BE2C (cell line): ENCODE results near the gene CPNE1.

ENCODE experiments used
- DNase-seq: peaks from one replicate; pipeline ENCODE4 v3.0.0-alpha.2; 2020
- H3K27me3 ChIP-seq: fragments of 250-450 bp; sonication (Bioruptor Pico); 2 replicates; pipeline ENCODE4 v1.5.1; 2020; ENCODE audit warnings: mild to moderate bottlenecking
- H3K36me3 ChIP-seq: fragments of 250-450 bp; sonication (Bioruptor Pico); 2 replicates; pipeline ENCODE4 v1.5.1; 2020; ENCODE audit warnings: mild to moderate bottlenecking
- H3K4me1 ChIP-seq: fragments of 250-450 bp; sonication (Bioruptor Pico); 2 replicates; pipeline ENCODE4 v1.5.1; 2020
- H3K4me3 ChIP-seq: 2 replicates; pipeline ENCODE4 v1.5.1; 2011; ENCODE audit warnings: low read depth, low read length
- H3K9me3 ChIP-seq: fragments of 250-450 bp; sonication (Bioruptor Pico); 2 replicates; pipeline ENCODE4 v1.5.1; 2020
- CTCF ChIP-seq: IDR thresholded peaks from 2 replicates; pipeline ENCODE4 v1.5.1; 2012; ENCODE audit warnings: mild to moderate bottlenecking, low read depth, low read length

The CPNE1 gene

GRCh38 chr20:35651958-35652357 lies 12.7 kb downstream of the CPNE1 start:
- Histone ChIP-seq H3K9me3 (no peaks in the 10 kb centered on the region), H3K27me3 (no peaks in the 10 kb centered on the region), H3K4me1 (no peaks in the 10 kb centered on the region), H3K4me3 (no peak overlapping the region), H3K36me3 (peaks cover 46% of the 10 kb centered on the region)
- no peak for TF ChIP-seq CTCF
- no peak for DNase-seq

GRCh38 chr20:35650632-35651031 lies 14.1 kb downstream of the CPNE1 start:
- peaks cover 42% of the 10 kb centered on the region for H3K36me3 ChIP-seq
- no peaks in the 10 kb centered on the region for H3K9me3 ChIP-seq
- DNase-seq = no peak
- no peaks in the 10 kb centered on the region for H3K4me1 ChIP-seq
- H3K27me3 ChIP-seq = no peaks in the 10 kb centered on the region
- no peak for TF ChIP-seq CTCF
- no peak overlapping the region for H3K4me3 ChIP-seq

- no peaks in the 10 kb centered on the region for H3K27me3 ChIP-seq
- no peaks in the 10 kb centered on the region for H3K9me3 ChIP-seq
- DNase-seq = no peak
- no peaks in the 10 kb centered on the region for H3K4me1 ChIP-seq
- H3K36me3 ChIP-seq = peaks cover 29% of the 10 kb centered on the region
- TF ChIP-seq CTCF = no peak
- H3K4me3 ChIP-seq = no peak overlapping the region
These were observed 15.9 kb downstream of the CPNE1 start for GRCh38 chr20:35648836-35649235.

GRCh38 chr20:35644806-35645205 lies 19.9 kb downstream of the CPNE1 start:
- H3K9me3 ChIP-seq = no peaks in the 10 kb centered on the region
- no peak for DNase-seq
- H3K4me3 ChIP-seq = no peak overlapping the region
- peaks cover 6% of the 10 kb centered on the region for H3K36me3 ChIP-seq
- no peaks in the 10 kb centered on the region for H3K4me1 ChIP-seq
- H3K27me3 ChIP-seq = no peaks in the 10 kb centered on the region
- no peak for TF ChIP-seq CTCF

GRCh38 chr20:35643045-35643444 lies 21.7 kb downstream of the CPNE1 start:
- no peak for TF ChIP-seq CTCF
- Histone ChIP-seq H3K27me3 (no peaks in the 10 kb centered on the region), H3K4me3 (no peak overlapping the region), H3K4me1 (no peaks in the 10 kb centered on the region), H3K36me3 (peaks cover 6% of the 10 kb centered on the region), H3K9me3 (no peaks in the 10 kb centered on the region)
- no peak for DNase-seq

- no peaks in the 10 kb centered on the region for H3K4me1 ChIP-seq
- H3K4me3 ChIP-seq = no peak overlapping the region
- DNase-seq = no peak
- no peaks in the 10 kb centered on the region for H3K27me3 ChIP-seq
- H3K9me3 ChIP-seq = no peaks in the 10 kb centered on the region
- peaks cover 6% of the 10 kb centered on the region for H3K36me3 ChIP-seq
- TF ChIP-seq CTCF = no peak
These were observed 23.0 kb downstream of the CPNE1 start for GRCh38 chr20:35641743-35642142.
